Measurements from ENCODE around the gene UBL4B.

UBL4B gene

GRCh38 chr1:110152133-110152785 is 40.0 kb downstream of the UBL4B start:
- no peak for DNase-seq (ENCODE audit: low read depth, low spot score)

- no peak for DNase-seq (ENCODE audit: low read depth, low spot score)
Observed at GRCh38 chr1:110153407-110153950, 41.2 kb downstream of the UBL4B start.

- DNase-seq (ENCODE audit: low read depth, low spot score) = no peak
Observed at GRCh38 chr1:110155878-110156522, 43.8 kb downstream of the UBL4B start.

- no peak for DNase-seq (ENCODE audit: low read depth, low spot score)
Observed at GRCh38 chr1:110158261-110158660, 46.0 kb downstream of the UBL4B start.

GRCh38 chr1:110159168-110159567 is 46.9 kb downstream of the UBL4B start:
- DNase-seq (ENCODE audit: low read depth, low spot score) = no peak

GRCh38 chr1:110160538-110161100 is 48.4 kb downstream of the UBL4B start:
- DNase-seq (ENCODE audit: low read depth, low spot score) = no peak

- no peak for DNase-seq (ENCODE audit: low read depth, low spot score)
Observed at GRCh38 chr1:110161165-110161564, 48.9 kb downstream of the UBL4B start.

GRCh38 chr1:110161849-110162248 is 49.6 kb downstream of the UBL4B start:
- DNase-seq (ENCODE audit: low read depth, low spot score) = no peak

All from activated naive CD8-positive, alpha-beta T cell treated with anti-CD3 and anti-CD28 coated beads, Interleukin-2, amount 50 U/mL, for 16 hours (primary cell).